OCI-LY7 (cell line): Measurements from ENCODE around the gene FUCA2.
"Not testable (repeated sequence)": the region's sequence is repeated elsewhere in the genome, so short reads cannot be mapped to it uniquely, and the experiment has no call there.

Experiments
- EZH2phosphoT487 ChIP-seq: fragments of 200-600 bp; sonication (generic); IDR thresholded peaks from 2 replicates; pipeline ENCODE4 v1.6.1; 2018; ENCODE audit warnings: low read depth, borderline replicate concordance, mild to moderate bottlenecking, mixed run types, antibody characterized with exemption, low read length, moderate library complexity, mixed read lengths
- TF ChIP-seq, protein P1 (sequence below): fragments of 200-600 bp; sonication (generic); conservative IDR thresholded peaks from 2 replicates; pipeline ENCODE4 v1.5.1; 2014; ENCODE audit warnings: mild to moderate bottlenecking, antibody characterized with exemption, low read length, moderate library complexity, mixed read lengths

DNA sequence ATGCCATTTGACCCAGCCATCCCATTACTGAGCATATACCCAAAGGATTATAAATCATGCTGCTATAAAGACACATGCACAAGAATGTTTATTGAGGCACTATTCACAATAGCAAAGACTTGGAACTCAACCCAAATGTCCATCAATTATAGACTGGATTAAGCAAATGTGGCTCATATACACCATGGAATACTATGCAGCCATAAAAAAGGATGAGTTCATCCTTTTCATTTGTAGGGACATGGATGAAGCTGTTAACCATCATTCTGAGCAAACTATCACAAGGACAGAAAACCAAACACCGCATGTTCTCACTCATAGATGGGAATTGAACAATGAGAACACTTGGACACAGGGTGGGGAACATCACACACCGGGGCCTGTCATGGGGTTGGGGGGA is 63.7 kb downstream of the FUCA2 start:
- TF ChIP-seq, protein P1, sequence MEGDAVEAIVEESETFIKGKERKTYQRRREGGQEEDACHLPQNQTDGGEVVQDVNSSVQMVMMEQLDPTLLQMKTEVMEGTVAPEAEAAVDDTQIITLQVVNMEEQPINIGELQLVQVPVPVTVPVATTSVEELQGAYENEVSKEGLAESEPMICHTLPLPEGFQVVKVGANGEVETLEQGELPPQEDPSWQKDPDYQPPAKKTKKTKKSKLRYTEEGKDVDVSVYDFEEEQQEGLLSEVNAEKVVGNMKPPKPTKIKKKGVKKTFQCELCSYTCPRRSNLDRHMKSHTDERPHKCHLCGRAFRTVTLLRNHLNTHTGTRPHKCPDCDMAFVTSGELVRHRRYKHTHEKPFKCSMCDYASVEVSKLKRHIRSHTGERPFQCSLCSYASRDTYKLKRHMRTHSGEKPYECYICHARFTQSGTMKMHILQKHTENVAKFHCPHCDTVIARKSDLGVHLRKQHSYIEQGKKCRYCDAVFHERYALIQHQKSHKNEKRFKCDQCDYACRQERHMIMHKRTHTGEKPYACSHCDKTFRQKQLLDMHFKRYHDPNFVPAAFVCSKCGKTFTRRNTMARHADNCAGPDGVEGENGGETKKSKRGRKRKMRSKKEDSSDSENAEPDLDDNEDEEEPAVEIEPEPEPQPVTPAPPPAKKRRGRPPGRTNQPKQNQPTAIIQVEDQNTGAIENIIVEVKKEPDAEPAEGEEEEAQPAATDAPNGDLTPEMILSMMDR: not testable (repeated sequence)
- TF ChIP-seq EZH2phosphoT487: not testable (repeated sequence)
